ENCODE data around the gene GTF2IRD1.
"Not testable (repeated sequence)": the region's sequence is repeated elsewhere in the genome, so short reads cannot be mapped to it uniquely, and the experiment has no call there.

Gene GTF2IRD1, protein sequence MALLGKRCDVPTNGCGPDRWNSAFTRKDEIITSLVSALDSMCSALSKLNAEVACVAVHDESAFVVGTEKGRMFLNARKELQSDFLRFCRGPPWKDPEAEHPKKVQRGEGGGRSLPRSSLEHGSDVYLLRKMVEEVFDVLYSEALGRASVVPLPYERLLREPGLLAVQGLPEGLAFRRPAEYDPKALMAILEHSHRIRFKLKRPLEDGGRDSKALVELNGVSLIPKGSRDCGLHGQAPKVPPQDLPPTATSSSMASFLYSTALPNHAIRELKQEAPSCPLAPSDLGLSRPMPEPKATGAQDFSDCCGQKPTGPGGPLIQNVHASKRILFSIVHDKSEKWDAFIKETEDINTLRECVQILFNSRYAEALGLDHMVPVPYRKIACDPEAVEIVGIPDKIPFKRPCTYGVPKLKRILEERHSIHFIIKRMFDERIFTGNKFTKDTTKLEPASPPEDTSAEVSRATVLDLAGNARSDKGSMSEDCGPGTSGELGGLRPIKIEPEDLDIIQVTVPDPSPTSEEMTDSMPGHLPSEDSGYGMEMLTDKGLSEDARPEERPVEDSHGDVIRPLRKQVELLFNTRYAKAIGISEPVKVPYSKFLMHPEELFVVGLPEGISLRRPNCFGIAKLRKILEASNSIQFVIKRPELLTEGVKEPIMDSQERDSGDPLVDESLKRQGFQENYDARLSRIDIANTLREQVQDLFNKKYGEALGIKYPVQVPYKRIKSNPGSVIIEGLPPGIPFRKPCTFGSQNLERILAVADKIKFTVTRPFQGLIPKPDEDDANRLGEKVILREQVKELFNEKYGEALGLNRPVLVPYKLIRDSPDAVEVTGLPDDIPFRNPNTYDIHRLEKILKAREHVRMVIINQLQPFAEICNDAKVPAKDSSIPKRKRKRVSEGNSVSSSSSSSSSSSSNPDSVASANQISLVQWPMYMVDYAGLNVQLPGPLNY

DNA sequence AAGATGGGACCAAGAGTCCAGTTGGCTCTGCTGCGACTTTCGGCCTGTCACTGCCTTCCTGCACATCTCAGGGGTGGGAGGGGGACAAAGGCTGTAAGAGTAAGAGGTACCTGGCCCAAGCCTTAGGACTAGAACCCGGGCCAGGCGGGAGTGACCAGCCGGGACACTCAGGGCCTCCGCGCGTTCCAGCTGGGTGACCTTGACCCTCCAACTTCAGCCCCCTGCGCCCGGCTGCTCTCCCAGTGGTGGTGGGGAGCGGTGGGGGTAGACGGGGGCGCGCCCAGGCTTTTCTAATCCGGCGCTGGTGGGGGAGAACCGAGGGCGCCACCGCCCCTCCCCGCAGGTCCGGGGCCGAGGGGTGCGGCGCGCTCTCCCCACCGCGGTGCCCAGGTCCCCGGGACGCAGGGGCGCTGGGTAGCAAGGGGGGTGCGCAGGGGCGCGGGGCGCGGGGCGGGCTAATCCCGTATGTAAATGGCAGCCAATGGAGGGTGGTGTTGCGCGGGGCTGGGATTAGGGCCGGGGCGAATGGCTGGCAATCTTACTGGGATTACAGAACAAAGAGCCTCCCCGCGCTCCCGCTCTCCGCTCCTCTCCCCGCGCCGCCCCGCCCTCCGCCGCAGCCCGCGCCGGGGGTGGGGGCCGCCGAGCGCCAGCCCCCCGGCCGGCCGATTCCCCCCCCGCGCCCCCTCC is at the start of gene GTF2IRD1:
GTF2IRD1 (plus strand) TSS at position 585 of the 690 bp plus-strand sequence. CDS start 54,175 bp downstream, outside the sequence.
- peak; percentile 89 for DNase-seq (ENCODE audit: low spot score)

DNA sequence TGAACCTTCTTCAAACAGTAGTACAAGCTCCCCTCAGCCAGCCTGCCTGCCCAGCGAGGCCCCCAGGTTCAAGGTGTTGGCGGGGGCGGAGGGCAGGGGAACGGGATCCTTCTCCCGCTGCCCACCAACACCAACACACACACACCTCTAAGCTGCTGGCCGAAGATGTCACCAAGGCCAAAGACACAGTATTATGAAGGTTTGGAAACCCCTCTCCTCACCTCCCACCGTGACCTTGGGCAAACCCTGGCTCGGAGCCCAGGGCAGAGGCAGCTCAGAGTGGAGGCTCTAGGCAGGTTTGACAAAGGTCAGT is 49.4 kb upstream of the GTF2IRD1 start:
- no peak for DNase-seq (ENCODE audit: low spot score)

DNA sequence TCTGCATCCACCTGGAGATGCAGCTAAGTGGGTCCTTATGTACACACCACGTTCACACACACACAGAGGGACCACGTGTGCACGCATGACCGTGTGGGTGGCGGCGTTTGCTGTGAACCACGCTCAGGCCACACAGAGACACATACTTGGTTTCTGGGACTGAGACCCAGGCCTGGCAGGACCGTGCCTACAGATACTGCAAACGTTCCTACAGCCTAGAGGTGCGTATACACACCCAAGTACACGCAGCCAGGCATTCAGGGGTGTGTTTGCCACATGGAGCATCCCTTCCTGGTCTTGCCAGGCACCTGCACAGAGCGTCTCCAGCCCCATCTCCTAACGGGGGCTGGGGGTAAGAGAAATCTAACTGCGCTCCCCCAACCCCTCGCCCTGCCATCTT is 49.0 kb upstream of the GTF2IRD1 start:
- no peak for DNase-seq (ENCODE audit: low spot score)

DNA sequence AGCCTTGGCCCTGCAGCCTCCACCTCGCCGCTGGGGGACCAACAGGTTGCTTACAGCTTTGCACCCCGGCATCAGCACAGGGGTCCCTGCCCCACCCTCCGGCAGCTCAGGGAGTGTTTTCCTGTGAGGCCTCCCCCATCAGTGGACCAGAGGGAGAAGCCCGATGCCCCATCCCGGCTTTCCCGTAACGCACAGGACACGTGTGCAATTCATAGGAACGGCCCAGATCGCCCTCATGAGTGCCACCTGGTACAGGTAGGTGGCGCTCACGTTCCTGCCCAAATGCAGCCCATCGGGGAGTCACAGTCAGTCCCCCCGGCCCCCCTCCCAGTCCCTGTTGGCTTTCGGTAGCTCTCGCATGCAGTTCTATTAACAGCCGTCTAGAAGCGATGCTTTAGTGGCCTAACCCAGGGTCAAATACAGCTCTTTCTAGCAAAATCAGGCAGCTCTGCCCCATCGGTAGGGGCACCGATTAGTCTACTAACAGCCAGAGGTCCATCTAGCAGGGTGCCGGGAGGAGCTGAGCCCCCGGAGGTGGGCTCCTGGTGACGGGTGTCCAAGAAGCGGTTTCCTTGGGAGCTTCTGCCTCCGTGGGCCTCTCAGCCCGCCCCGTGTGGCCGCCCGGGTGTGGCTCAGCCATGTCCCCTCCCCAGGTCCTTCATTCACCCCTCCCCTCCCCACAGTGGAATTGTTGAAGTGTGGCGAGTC is 48.4 kb upstream of the GTF2IRD1 start:
- no peak for DNase-seq (ENCODE audit: low spot score)

DNA sequence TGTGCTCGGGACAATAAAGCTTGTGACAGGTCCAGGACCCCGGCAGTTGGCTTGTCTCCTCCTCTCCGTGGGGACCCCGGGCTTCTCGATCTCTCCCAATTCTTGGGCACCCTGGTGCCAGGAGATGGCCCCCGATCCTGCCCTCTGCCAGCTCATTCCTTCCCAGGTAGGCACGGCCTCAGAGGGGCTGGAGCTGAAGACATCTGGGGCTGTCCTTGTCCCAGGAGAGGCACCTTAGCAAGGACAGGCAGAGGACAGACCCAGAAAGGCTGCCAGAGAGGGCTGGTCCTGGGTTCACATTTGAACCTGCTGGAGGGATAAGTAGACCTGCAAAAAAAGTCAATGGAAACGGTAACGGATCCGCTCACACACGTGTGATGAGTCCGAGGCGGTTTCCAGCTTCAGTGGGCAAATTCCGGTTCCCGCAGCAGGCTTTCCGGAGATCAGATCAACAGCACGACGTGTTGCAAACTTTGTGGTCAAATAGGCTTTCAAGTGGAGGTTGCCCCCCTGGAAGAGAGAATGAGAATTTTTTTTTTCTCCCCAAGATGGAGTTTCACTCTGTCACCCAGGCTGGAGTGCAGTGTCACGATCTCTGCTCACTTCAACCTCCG is 47.7 kb upstream of the GTF2IRD1 start:
- no peak for DNase-seq (ENCODE audit: low spot score)

DNA sequence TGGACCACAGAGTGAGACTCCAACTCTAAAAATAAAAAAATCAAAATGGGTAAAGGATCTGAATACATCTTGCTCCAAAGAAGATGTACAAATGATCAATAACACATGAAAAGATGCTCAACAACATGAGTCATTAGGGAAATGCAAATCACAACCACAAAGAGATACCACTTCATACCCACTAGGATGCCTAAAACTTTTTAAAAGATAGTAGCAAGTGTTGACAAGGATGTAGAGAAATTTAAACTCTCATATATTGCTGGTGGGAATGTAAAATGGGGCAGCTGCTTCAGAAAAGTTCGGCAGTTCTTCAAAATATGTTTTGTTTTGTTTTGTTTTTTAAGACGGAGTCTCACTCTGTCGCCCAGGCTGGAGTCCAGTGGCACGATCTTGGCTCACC is 45.7 kb upstream of the GTF2IRD1 start:
- DNase-seq (ENCODE audit: low spot score): no peak

DNA sequence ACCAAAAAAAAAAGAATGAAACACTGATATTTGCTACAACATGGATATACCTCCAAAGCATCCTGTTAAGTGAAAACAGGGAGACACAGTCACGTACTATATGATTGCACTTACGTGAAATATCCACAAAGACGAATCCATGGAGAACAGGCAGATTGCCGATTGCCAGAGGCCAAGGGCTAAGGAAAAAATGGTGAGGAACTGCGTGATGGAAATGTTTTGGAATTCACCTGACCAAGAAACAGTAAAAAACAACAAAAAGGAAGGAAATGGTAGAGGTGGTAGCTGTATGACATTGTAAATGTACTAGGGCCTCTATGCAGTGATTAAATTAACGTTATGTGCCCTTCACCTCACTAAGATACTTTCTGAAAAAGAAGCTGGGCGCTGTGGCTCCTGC is 44.1 kb upstream of the GTF2IRD1 start:
- no peak for DNase-seq (ENCODE audit: low spot score)

DNA sequence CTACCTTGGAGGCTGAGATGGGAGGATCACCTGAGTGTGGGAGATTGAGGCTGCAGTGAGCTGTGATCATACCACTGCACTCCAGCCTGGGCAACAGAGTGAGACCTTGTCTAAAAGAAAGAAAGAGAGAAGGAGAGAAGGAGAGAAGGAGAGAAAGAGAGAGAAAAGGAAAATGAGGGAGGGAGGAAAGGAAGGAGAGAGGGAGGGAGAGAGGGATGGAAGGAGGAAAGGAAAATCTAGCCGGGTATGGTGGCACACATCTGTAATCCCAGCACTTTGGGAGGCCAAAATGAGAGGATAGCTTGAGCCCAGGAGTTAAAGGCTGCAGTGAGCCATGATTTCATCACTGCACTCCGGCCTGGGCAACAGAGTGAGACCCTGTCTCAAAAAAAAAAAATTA is 42.9 kb upstream of the GTF2IRD1 start:
- DNase-seq (ENCODE audit: low spot score): no peak

DNA sequence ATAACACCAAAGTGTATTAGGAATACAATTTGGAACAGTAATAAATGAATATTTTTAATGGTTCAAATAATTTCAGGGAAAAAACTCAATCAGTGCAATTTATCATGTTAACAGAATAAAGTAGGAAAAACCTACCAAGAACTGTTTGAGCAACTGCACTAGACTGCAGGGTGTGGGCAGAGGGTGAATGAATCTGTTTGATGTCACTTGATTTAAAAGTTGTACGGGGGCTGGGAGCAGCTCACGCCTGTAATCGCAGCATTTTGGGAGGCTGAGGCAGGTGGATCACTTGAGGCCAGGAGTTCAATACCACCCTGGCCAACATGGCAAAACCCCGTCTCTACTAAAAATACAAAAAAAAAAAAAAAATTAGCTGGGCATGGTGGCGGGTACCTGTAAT is 42.1 kb upstream of the GTF2IRD1 start:
- DNase-seq (ENCODE audit: low spot score): not testable (repeated sequence)

DNA sequence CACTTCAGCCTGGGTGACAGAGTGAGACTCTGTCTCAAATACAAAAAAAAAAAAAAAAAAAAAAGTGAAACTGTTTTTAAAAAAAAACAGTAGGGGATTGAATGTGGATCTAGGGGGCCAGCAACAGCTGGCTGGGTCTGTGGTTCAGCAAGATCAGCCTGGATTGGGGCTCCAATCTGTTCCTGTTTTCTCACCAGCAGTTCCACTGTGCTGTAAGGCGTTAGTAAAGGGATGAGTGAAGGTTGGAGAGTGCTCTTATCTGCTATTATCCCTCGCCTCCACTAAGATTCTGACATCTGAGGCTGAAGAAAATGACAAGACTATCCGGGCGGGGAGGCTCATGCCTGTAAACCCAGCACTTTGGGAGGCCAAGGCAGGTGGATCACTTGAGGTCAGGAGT is 41.6 kb upstream of the GTF2IRD1 start:
- DNase-seq (ENCODE audit: low spot score): no peak

DNA sequence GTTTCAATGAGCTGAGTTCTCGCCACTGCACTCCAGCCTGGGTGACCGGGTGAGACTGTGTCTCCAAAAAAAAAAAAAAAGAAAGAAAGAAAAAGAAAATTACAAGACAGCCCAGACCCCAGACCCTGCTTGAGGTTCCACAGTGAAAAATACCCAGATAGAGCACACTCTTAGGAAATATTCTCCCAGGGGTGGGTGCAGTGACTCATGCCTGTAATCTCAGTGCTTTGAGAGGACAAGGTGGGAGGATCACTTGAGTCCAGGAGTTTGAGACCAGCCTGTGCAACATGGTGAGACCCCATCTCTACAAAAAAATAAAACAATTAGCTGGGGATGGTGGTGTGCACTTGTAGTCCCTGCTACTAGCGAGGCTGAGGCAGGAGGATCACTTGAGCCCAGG is 41.1 kb upstream of the GTF2IRD1 start:
- no peak for DNase-seq (ENCODE audit: low spot score)

DNA sequence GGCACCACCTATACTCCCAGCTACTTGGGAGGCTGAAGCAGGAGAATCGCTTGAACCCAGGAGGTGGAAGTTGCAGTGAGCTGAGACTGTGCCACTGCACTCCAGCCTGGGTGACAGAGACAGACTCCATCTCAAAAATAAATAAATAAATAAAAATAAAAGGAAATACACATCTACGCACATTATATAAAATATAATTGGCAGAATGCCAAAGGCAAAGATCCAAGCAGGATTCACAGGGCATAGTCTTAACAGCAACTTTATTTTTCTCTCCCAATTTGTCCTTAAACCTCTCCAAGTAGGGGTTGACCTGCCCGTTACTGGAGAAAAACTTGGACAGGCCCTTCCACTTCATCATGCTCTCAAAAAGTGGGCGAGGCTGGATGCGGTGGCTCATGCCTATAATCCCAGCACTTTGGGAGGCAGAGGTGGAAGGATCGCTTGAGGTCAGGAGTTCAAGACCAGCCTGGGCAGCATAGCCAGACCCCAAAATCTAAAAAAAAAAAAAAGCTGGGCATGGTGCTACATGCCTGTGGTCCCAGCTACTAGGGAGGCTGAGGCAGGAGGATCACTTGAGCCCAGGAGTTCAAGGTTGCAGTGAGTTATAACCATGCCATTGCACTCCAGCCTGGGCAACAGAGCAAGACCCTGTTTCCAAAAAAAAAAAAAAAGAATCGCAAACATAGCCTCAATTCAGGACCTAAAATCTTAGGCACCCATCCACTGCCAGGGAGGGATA is 38.9 kb upstream of the GTF2IRD1 start:
- DNase-seq (ENCODE audit: low spot score): not testable (repeated sequence)

DNA sequence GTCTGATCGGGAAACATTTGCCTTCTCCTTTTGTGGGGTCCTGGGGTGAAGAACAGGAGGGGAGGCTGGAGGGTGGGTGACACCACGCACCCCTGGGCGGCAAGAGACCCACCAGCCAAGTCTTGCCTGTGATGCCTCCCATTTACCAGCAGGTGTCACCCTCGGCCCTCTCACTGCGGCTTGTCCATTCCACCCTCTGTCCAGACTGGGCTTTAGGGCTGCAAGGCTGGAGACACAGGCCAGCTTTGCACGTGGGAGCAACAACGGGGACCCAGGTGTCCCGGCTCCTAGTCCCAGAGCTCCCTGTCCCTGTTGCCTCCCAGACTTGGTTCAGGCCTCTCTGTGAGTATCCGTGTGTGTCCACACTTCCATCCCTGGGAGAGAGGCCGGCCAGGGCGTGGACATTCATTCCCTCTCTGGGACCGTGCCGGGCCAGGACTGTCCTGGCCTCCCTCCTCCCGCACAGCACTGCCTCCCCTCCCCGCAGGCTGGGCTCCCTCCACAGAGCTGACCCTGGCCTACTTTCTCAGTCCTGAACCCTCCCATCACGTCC is 36.2 kb upstream of the GTF2IRD1 start:
- peak; percentile 90 for DNase-seq (ENCODE audit: low spot score)

DNA sequence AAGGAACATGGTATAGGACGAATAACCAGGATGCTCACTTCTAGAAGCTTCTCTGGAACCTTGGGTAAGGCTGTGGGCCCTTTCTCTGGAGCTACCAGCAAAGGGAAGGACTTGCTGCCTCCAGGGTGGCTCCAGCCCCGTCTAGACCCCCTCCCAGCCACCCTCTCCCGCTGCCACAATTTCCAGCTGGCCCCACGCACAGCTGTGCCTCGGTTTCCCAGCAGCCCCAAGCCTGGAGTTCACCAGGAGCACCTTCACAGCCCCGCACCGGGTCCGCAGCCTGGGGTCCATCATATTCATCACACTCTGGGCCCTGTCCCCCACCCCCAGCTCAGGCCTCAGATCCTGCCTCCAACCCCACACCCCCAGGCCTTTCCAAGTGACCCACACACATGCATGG is 35.6 kb upstream of the GTF2IRD1 start:
- DNase-seq (ENCODE audit: low spot score): no peak

DNA sequence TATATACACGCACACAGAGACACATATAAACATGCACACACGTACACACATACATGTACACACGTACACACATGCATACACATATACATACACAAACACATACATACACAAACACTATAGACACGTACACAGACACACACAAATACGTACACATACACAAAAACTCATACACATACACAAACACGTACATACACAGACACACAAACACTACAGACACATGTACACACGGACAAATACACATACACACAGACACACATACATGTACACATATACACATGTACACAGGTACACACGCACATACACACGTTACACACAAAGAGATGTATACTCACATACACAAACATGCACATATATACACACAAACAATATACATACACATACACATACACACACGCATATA is 35.2 kb upstream of the GTF2IRD1 start:
- no peak for DNase-seq (ENCODE audit: low spot score)

DNA sequence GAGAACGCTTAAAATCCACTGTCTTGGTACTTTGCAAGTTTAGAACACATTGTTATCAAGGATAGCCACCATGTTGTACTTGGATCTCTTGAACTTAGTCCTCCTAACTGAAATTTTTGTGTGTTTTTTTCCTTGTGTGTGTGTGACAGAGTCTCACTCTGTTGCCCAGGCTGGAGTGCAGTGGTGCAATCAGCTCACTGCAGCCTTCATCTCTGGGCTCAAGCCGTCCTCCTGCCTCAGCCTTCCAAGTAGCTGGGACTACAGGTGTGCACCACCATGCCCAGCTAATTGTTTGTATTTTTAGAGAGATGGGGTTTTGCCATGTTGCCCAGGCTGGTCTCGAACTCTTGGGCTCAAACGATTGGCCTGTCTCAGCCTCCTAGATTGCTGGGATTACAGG is 34.5 kb upstream of the GTF2IRD1 start:
- DNase-seq (ENCODE audit: low spot score): not testable (repeated sequence)

DNA sequence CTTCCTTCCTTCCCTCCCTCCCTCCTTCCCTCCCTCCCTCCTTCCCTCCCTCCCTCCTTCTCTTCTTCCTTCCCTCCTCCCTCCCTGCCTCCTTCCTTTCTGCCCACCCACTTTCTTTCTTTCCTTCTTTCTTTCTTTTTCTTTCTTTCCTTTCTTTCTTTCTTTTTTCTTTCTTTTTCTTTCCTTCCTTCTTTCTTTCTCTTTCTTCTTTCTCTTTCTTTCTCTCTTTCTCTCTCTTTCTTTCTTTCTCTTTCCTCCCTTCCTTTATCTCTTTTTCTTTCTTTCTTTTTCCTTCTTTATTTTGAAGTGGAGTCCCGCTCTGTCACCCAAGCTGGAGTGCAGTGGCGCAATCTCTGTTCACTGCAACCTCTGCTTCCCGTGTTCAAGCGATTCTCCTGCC is 33.7 kb upstream of the GTF2IRD1 start:
- no peak for DNase-seq (ENCODE audit: low spot score)

DNA sequence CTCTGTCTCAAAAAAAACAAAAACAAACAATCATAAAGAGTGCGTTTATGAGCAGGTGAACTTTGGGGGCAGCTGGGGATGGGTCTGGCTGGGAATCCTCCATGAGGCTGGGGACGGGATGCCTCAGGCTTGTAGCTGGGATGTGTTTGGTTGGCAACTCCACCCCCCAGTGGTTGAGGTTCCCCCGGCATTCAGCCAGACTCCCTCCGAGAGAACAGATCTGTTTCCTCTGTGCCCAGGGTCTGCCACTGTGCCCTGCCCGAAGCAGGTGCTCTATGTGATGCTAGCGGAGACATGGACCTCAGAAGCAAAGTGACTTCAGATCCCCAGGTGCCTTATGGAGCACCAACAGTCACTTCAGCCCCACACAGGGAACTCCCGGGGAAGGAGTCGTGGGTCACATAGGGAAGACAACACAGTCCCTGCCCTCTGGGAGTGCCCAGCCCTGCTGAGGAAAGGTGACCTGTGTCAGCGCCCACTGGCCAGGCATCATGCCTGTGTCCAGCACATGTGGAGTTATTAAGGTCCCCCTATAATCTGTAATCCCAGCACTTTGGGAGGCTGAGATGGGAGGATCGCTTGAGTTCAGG is 29.3 kb upstream of the GTF2IRD1 start:
- DNase-seq (ENCODE audit: low spot score): no peak

DNA sequence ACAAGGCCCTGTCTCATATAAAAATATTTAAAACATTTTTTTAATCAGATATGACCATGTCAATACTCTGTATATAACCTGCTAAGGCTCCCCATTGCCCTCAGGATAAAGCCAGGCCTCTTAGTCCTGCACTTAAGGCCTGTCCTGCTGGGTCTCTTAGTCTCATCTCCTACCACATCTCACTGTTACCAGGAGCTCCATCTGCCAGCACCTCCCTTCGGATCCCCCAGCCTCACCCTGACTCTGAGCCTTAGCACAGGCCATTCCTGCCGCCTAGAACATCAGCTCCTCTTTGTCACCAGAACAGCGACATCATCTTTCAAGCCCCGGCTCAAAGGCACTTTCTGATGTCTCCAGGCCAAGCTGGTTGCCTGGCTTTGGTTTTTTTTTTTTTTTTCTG is 25.7 kb upstream of the GTF2IRD1 start:
- no peak for DNase-seq (ENCODE audit: low spot score)

DNA sequence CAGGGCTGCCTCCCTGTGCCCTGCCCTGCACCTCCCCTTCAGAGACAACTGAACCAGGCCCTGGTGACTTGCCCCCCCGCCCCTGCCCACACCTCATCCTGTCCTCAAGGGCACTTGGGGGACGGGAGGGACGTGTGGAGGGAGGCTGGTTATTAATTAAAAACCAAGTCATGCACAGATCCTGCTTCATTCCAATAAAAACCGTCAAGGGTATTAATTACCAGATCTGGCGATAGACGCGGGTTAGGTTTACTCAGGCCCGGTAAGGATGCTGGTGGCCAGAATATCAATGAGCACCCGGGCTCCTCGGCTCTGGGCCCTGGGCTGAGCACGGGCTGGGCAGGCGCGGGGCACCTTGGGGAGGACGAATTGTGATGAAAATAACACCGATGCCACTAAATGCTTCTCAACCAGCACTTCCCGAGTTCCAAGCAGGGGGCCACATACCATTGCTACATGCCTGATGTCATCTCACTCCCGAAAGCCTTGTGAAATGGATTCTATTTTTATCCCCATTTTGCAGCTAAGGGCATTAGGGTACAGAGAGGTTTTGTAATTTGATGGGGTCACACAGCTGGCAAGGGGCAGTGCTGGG is 24.5 kb upstream of the GTF2IRD1 start:
- peak; percentile 56 for DNase-seq (ENCODE audit: low spot score)
